Fibroblast of skin of abdomen (primary cell): ENCODE results near the gene PPIF.
A peak's percentile ranks its signal among the peaks of the same experiment; 100 is the strongest.

ENCODE experiments used
- DNase-seq: peaks from one replicate; pipeline ENCODE4 v3.0.0-alpha.2; 2013

The PPIF gene

GRCh38 chr10:79349766-79350406, 2.6 kb downstream of the PPIF start:
- no peak for DNase-seq

GRCh38 chr10:79350407-79351154, 3.3 kb downstream of the PPIF start:
- no peak for DNase-seq

- no peak for DNase-seq
Observed at GRCh38 chr10:79351332-79351731, 4.1 kb downstream of the PPIF start.

GRCh38 chr10:79352035-79352877, 5.0 kb downstream of the PPIF start:
- no peak for DNase-seq

GRCh38 chr10:79353000-79353406, 5.7 kb downstream of the PPIF start:
- no peak for DNase-seq

GRCh38 chr10:79353726-79354125, 6.5 kb downstream of the PPIF start:
- DNase-seq = no peak

- no peak for DNase-seq
Observed at GRCh38 chr10:79354141-79354540, 6.9 kb downstream of the PPIF start.

- no peak for DNase-seq
Observed at GRCh38 chr10:79354615-79355014, 7.3 kb downstream of the PPIF start.

GRCh38 chr10:79355420-79356017, 8.2 kb downstream of the PPIF start:
- no peak for DNase-seq

- no peak for DNase-seq
Observed at GRCh38 chr10:79356104-79356503, 8.8 kb downstream of the PPIF start.

- no peak for DNase-seq
Observed at GRCh38 chr10:79357180-79357579, 9.9 kb downstream of the PPIF start.

- DNase-seq = no peak
Observed at GRCh38 chr10:79358811-79359210, 11.5 kb downstream of the PPIF start.

GRCh38 chr10:79359816-79360498, 12.7 kb downstream of the PPIF start:
- no peak for DNase-seq

- DNase-seq = no peak
Observed at GRCh38 chr10:79360499-79361342, 13.5 kb downstream of the PPIF start.

- DNase-seq = peak; percentile 39
Observed at GRCh38 chr10:79361726-79362397, 14.6 kb downstream of the PPIF start.

- DNase-seq = peak; percentile 53
Observed at GRCh38 chr10:79367426-79368189, 20.3 kb downstream of the PPIF start.

GRCh38 chr10:79372871-79373270, 25.6 kb downstream of the PPIF start:
- no peak for DNase-seq

GRCh38 chr10:79374312-79375191, 27.3 kb downstream of the PPIF start:
- DNase-seq = peak; percentile 77
